ENCODE measurements around the gene OPRM1.

Gene OPRM1

GRCh38 chr6:154213782-154214181 is 174.7 kb downstream of the OPRM1 start:
- DNase-seq = no peak

GRCh38 chr6:154218301-154218700 is 179.3 kb downstream of the OPRM1 start:
- no peak for DNase-seq

- DNase-seq = no peak
These were observed 179.7 kb downstream of the OPRM1 start for GRCh38 chr6:154218787-154219186.

- no peak for DNase-seq
These were observed 180.2 kb downstream of the OPRM1 start for GRCh38 chr6:154219250-154219649.

GRCh38 chr6:154222716-154223115 is 183.7 kb downstream of the OPRM1 start:
- DNase-seq = no peak

- DNase-seq = no peak
These were observed 184.3 kb downstream of the OPRM1 start for GRCh38 chr6:154223296-154223695.

GRCh38 chr6:154226461-154226860 is 187.4 kb downstream of the OPRM1 start:
- no peak for DNase-seq

GRCh38 chr6:154227862-154228520 is 189.0 kb downstream of the OPRM1 start:
- no peak for DNase-seq

GRCh38 chr6:154228521-154228905 is 189.5 kb downstream of the OPRM1 start:
- DNase-seq = no peak

- DNase-seq = peak; percentile 52
These were observed 190.7 kb downstream of the OPRM1 start for GRCh38 chr6:154229786-154230185.

GRCh38 chr6:154230393-154230792 is 191.4 kb downstream of the OPRM1 start:
- no peak for DNase-seq

GRCh38 chr6:154230910-154231595 is 192.0 kb downstream of the OPRM1 start:
- DNase-seq = no peak

GRCh38 chr6:154232013-154232910 is 193.2 kb downstream of the OPRM1 start:
- no peak for DNase-seq

- DNase-seq = no peak
These were observed 194.3 kb downstream of the OPRM1 start for GRCh38 chr6:154233383-154233782.

- DNase-seq = no peak
These were observed 195.2 kb downstream of the OPRM1 start for GRCh38 chr6:154234019-154234772.

- DNase-seq = no peak
These were observed 197.7 kb downstream of the OPRM1 start for GRCh38 chr6:154236646-154237301.

- DNase-seq = no peak
These were observed 199.8 kb downstream of the OPRM1 start for GRCh38 chr6:154238831-154239230.

GRCh38 chr6:154239392-154239791 is 200.4 kb downstream of the OPRM1 start:
- no peak for DNase-seq

- DNase-seq = peak; percentile 35
These were observed 202.0 kb downstream of the OPRM1 start for GRCh38 chr6:154241061-154241460.

GRCh38 chr6:154241581-154241980 is 202.5 kb downstream of the OPRM1 start:
- DNase-seq = no peak

- DNase-seq = no peak
These were observed 203.7 kb downstream of the OPRM1 start for GRCh38 chr6:154242617-154243357.
